HEK293 (cell line): ENCODE results near the gene PIP5K1B.

Experiments used
- BCL11A ChIP-seq: fragments of 450-650 bp; formaldehyde crosslinking; IDR thresholded peaks from 2 replicates; pipeline ENCODE4 v1.5.1; 2016; ENCODE audit warnings: low read depth, missing biosample characterization, missing genetic modification characterization
- KLF1 ChIP-seq: fragments of 450-650 bp; formaldehyde crosslinking; IDR thresholded peaks from 2 replicates; pipeline ENCODE4 v1.5.1; 2016; ENCODE audit warnings: missing biosample characterization, missing genetic modification characterization
- PBX3 ChIP-seq: sonication (generic); formaldehyde crosslinking; IDR thresholded peaks from 2 replicates; pipeline ENCODE4 v1.8.1; 2022; ENCODE audit warnings: mild to moderate bottlenecking, moderate library complexity, missing genetic modification reagents
- SCRT1 ChIP-seq: fragments of 450-650 bp; formaldehyde crosslinking; IDR thresholded peaks from 2 replicates; pipeline ENCODE4 v1.5.1; 2016; ENCODE audit warnings: missing biosample characterization, missing genetic modification characterization, borderline replicate concordance
- SCRT2 ChIP-seq: fragments of 450-650 bp; formaldehyde crosslinking; IDR thresholded peaks from 2 replicates; pipeline ENCODE4 v1.5.1; 2016; ENCODE audit warnings: missing biosample characterization, missing genetic modification characterization
- ZBTB21 ChIP-seq: fragments of 450-650 bp; formaldehyde crosslinking; IDR thresholded peaks from 2 replicates; pipeline ENCODE4 v1.5.1; 2017; ENCODE audit warnings: missing biosample characterization, missing genetic modification characterization
- ZBTB49 ChIP-seq: fragments of 450-650 bp; formaldehyde crosslinking; IDR thresholded peaks from 2 replicates; pipeline ENCODE4 v1.5.1; 2016; ENCODE audit warnings: missing biosample characterization, missing genetic modification characterization, low read depth
- ZFHX2 ChIP-seq: fragments of 450-650 bp; formaldehyde crosslinking; conservative IDR thresholded peaks from 2 replicates; pipeline ENCODE4 v1.5.1; 2016; ENCODE audit warnings: missing biosample characterization, missing genetic modification characterization
- ZNF112 ChIP-seq: fragments of 450-650 bp; formaldehyde crosslinking; IDR thresholded peaks from 2 replicates; pipeline ENCODE4 v1.5.0; 2017; ENCODE audit warnings: missing biosample characterization, missing genetic modification characterization
- ZNF146 ChIP-seq: fragments of 450-650 bp; formaldehyde crosslinking; IDR thresholded peaks from 2 replicates; pipeline ENCODE4 v1.5.1; 2016; ENCODE audit warnings: missing biosample characterization, missing genetic modification characterization
- ZNF292 ChIP-seq: fragments of 450-650 bp; formaldehyde crosslinking; IDR thresholded peaks from 2 replicates; pipeline ENCODE4 v1.5.1; 2016; ENCODE audit warnings: low read depth, missing biosample characterization, missing genetic modification characterization, borderline replicate concordance
- ZNF324 ChIP-seq: fragments of 450-650 bp; formaldehyde crosslinking; IDR thresholded peaks from 2 replicates; pipeline ENCODE4 v1.5.1; 2016; ENCODE audit warnings: missing biosample characterization, missing genetic modification characterization
- ZNF341 ChIP-seq: fragments of 450-650 bp; formaldehyde crosslinking; IDR thresholded peaks from 2 replicates; pipeline ENCODE4; 2016; ENCODE audit warnings: low read depth, missing biosample characterization, missing genetic modification characterization
- ZNF513 ChIP-seq: fragments of 450-650 bp; IDR thresholded peaks from 2 replicates; pipeline ENCODE4 v1.5.1; 2018; ENCODE audit warnings: missing biosample characterization, missing genetic modification characterization
- ZNF530 ChIP-seq: fragments of 450-650 bp; formaldehyde crosslinking; IDR thresholded peaks from 2 replicates; pipeline ENCODE4 v1.5.1; 2016; ENCODE audit warnings: low read depth, missing biosample characterization, missing genetic modification characterization
- ZNF548 ChIP-seq: fragments of 450-650 bp; formaldehyde crosslinking; IDR thresholded peaks from 2 replicates; pipeline ENCODE4 v1.5.1; 2016; ENCODE audit warnings: missing biosample characterization, missing genetic modification characterization
- ZNF549 ChIP-seq: fragments of 450-650 bp; IDR thresholded peaks from 2 replicates; pipeline ENCODE4 v1.5.1; 2018; ENCODE audit warnings: missing biosample characterization, missing genetic modification characterization, mild to moderate bottlenecking, inconsistent platforms, moderate library complexity
- ZNF555 ChIP-seq: fragments of 450-650 bp; formaldehyde crosslinking; conservative IDR thresholded peaks from 2 replicates; pipeline ENCODE4 v1.5.1; 2017; ENCODE audit warnings: missing biosample characterization, mild to moderate bottlenecking, missing genetic modification characterization, inconsistent platforms
- ZNF561 ChIP-seq: fragments of 450-650 bp; IDR thresholded peaks from 2 replicates; pipeline ENCODE4 v1.5.1; 2018; ENCODE audit warnings: missing biosample characterization, missing genetic modification characterization, borderline replicate concordance
- ZNF629 ChIP-seq: fragments of 450-650 bp; formaldehyde crosslinking; IDR thresholded peaks from 2 replicates; pipeline ENCODE4 v1.5.1; 2017; ENCODE audit warnings: missing biosample characterization, missing genetic modification characterization
- ZNF645 ChIP-seq: fragments of 450-650 bp; formaldehyde crosslinking; IDR thresholded peaks from 2 replicates; pipeline ENCODE4; 2016; ENCODE audit warnings: missing biosample characterization, missing genetic modification characterization
- ZNF776 ChIP-seq: fragments of 450-650 bp; formaldehyde crosslinking; IDR thresholded peaks from 2 replicates; pipeline ENCODE4 v1.5.0; 2017; ENCODE audit warnings: missing biosample characterization, missing genetic modification characterization, borderline replicate concordance
- ZSCAN16 ChIP-seq: fragments of 450-650 bp; formaldehyde crosslinking; IDR thresholded peaks from 2 replicates; pipeline ENCODE4 v1.5.1; 2016; ENCODE audit warnings: missing biosample characterization, missing genetic modification characterization
- TF ChIP-seq, protein P1 (sequence below): fragments of 450-650 bp; formaldehyde crosslinking; IDR thresholded peaks from 2 replicates; pipeline ENCODE4 v1.5.1; 2016; ENCODE audit warnings: missing biosample characterization, missing genetic modification characterization
- TF ChIP-seq, protein P2 (sequence below): fragments of 450-650 bp; formaldehyde crosslinking; IDR thresholded peaks from 2 replicates; pipeline ENCODE4 v1.5.1; 2016; ENCODE audit warnings: missing biosample characterization, missing genetic modification characterization

Gene PIP5K1B

GRCh38 chr9:68702493-68702892 lies 2.5 kb upstream of the PIP5K1B start (continued):
- 0 out of 2 replicates have a peak, but pooled peaks have one; percentile 14 for TF ChIP-seq SCRT2 (tag by site-specific recombination)
- TF ChIP-seq ZNF776 = no peak
- no peak for TF ChIP-seq ZNF530 (tag by site-specific recombination)
- no peak for TF ChIP-seq ZFHX2
- no peak for TF ChIP-seq SCRT1 (tag by site-specific recombination)
- no peak for TF ChIP-seq ZNF645 (tag by site-specific recombination)
- no peak for TF ChIP-seq ZSCAN16 (tag by site-specific recombination)
- no peak for TF ChIP-seq ZBTB49
- no peak for TF ChIP-seq KLF1 (tag by site-specific recombination)
- no peak for TF ChIP-seq ZNF561
- TF ChIP-seq, protein P1, sequence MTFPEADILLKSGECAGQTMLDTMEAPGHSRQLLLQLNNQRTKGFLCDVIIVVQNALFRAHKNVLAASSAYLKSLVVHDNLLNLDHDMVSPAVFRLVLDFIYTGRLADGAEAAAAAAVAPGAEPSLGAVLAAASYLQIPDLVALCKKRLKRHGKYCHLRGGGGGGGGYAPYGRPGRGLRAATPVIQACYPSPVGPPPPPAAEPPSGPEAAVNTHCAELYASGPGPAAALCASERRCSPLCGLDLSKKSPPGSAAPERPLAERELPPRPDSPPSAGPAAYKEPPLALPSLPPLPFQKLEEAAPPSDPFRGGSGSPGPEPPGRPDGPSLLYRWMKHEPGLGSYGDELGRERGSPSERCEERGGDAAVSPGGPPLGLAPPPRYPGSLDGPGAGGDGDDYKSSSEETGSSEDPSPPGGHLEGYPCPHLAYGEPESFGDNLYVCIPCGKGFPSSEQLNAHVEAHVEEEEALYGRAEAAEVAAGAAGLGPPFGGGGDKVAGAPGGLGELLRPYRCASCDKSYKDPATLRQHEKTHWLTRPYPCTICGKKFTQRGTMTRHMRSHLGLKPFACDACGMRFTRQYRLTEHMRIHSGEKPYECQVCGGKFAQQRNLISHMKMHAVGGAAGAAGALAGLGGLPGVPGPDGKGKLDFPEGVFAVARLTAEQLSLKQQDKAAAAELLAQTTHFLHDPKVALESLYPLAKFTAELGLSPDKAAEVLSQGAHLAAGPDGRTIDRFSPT (tag by site-specific recombination) = no peak
- no peak for TF ChIP-seq ZNF146 (tag by site-specific recombination)
- TF ChIP-seq ZBTB21 (tag by site-specific recombination) = peak; percentile 76
- no peak for TF ChIP-seq ZNF513 (tag by site-specific recombination)
- no peak for TF ChIP-seq BCL11A (tag by site-specific recombination)
- TF ChIP-seq, protein P2, sequence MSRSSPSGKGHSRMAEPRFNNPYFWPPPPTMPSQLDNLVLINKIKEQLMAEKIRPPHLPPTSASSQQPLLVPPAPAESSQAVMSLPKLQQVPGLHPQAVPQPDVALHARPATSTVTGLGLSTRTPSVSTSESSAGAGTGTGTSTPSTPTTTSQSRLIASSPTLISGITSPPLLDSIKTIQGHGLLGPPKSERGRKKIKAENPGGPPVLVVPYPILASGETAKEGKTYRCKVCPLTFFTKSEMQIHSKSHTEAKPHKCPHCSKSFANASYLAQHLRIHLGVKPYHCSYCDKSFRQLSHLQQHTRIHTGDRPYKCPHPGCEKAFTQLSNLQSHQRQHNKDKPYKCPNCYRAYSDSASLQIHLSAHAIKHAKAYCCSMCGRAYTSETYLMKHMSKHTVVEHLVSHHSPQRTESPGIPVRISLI (tag by site-specific recombination) = no peak
- no peak for TF ChIP-seq PBX3
- TF ChIP-seq ZNF549 (tag by site-specific recombination) = no peak
- no peak for TF ChIP-seq ZNF548 (tag by site-specific recombination)
- TF ChIP-seq ZNF292 (tag by site-specific recombination) = no peak
- no peak for TF ChIP-seq ZNF112 (tag by site-specific recombination)
- no peak for TF ChIP-seq ZNF324
- TF ChIP-seq ZNF555 (tag by site-specific recombination) = no peak
- TF ChIP-seq ZNF629 (tag by site-specific recombination) = peak; percentile 63
- no peak for TF ChIP-seq ZNF341 (tag by site-specific recombination)
- TF ChIP-seq, all 188 proteins: peak for 5
